HG03280 (cell line): ENCODE data around the gene MDK.
"Not testable (repeated sequence)": the region's sequence is repeated elsewhere in the genome, so short reads cannot be mapped to it uniquely, and the experiment has no call there.

ENCODE experiments used
- ATAC-seq: cut with Tn5 transposase; IDR thresholded peaks from one replicate; pipeline ENCODE4 v1.9.1; 2021; ENCODE audit warnings: mild to moderate bottlenecking, moderate library complexity; ENCODE audit not compliant: unreplicated experiment

The MDK gene

GRCh38 chr11:46367244-46367915, 14.1 kb upstream of the MDK start:
- ATAC-seq: peak; percentile 59

DNA sequence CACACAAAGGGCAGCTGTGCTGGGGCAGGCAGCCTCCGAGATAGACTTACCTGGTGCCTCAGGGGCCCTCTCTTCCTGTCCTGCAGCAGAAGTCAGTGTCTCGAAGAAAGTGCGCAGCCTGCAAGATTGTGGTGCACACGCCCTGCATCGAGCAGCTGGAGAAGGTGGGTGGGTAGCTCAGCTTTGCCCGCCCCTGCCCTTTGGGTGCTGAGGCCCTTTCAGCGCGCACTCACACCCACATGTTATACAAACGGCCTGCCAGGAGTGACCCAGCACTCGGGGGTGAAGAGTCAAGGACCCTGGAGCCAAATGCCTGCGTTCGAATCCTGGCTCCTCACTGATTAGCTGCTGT, 13.6 kb upstream of the MDK start:
- ATAC-seq: no peak

- peak; percentile 48 for ATAC-seq
Measured at GRCh38 chr11:46369458-46370152, 11.9 kb upstream of the MDK start.

- no peak for ATAC-seq
Measured at GRCh38 chr11:46370253-46370652, 11.2 kb upstream of the MDK start.

- ATAC-seq: not testable (repeated sequence)
Measured at GRCh38 chr11:46371262-46371661, 10.2 kb upstream of the MDK start.

- ATAC-seq: no peak
Measured at GRCh38 chr11:46372086-46372485, 9.4 kb upstream of the MDK start.

DNA sequence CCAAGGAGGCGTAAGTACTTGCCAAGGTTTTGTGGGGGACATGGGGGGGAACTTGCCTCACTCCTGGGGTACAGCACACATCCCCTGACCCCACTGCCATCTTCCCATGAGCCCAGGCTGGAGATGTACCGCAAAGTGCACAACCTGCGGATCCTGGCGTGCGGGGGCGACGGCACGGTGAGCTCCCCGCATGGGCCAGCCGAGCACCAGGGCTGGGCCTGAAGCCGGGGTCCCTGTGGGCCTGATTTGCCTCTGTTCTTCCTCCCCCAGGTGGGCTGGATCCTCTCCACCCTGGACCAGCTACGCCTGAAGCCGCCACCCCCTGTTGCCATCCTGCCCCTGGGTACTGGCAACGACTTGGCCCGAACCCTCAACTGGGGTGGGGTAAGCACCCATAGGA, 9.0 kb upstream of the MDK start:
- ATAC-seq: not testable (repeated sequence)

DNA sequence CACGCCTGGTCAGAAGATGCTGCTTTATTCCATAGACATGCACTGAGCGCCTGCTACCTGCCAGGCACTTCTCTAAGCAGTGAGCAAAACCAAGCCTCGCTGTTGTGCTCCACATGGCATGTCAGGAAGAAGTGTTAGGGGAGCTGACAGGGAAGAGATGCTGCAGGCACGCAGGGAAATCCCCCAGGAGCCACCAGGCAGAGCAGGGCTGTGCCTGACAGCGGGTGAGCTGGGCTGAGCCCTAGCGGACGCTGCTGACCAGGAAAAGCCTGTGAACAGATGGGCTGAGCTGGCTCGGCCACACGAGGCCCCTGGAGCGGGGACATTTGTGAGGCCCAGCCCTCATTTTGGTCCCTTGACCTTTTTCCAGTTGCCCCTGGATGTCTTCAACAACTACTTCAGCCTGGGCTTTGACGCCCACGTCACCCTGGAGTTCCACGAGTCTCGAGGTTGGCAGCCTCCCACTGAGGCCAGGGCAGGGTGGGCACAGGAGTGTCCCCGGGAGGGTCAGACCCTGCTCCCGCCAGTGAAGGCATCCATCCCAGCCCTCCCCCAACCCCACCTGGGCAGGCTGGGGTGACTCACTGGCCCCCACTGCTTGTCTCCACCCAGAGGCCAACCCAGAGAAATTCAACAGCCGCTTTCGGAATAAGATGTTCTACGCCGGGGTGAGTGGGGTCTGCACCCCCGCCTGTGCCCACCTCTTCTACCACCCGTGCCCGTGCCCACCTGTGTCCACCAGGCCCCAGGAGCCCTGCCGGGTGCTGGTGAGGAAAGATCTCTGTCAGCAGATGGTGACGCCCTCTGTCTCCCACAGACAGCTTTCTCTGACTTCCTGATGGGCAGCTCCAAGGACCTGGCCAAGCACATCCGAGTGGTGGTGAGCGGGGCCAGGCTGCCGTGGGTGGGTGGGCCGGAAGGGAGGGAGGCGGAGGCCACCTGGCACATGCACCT, 7.4 kb upstream of the MDK start:
- no peak for ATAC-seq

- no peak for ATAC-seq
Measured at GRCh38 chr11:46374815-46375214, 6.7 kb upstream of the MDK start.

GRCh38 chr11:46375392-46376101, 5.9 kb upstream of the MDK start:
- ATAC-seq: no peak

DNA sequence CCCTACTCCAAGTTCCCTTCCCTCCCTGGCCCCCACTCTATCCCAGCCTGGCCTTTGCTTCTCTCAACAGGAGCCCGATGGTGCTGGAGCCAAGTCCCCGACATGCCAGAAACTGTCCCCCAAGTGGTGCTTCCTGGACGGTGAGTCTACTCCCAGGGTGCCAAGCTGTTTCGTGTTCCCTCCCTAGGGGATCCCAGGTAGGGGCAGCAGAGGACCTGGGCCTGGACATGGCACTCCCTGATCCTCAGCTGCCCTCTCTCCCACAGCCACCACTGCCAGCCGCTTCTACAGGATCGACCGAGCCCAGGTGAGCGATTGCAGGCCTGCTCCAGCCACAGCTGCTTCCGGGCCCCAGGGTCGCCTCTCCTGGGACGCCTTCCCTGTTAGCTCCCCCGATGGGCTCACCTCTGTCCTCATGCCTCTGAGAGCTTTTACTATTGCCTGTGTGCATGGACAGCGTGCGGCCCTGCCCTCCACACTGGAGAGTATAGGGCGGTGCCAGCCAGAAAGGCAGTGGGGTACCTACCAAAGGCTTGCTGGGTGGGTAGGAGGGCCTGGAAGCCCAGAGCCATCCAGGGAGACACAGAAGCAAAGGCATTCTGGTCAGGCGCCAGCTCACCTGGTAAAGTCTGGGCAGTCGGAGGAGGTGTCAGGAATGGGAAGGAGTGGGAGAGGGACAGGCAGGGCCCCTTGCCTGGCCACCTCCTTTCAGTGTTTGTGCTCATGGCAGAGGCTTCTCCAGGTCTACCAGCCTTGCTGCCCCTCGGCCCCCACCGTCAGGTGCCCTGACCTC, 5.0 kb upstream of the MDK start:
- ATAC-seq: no peak

DNA sequence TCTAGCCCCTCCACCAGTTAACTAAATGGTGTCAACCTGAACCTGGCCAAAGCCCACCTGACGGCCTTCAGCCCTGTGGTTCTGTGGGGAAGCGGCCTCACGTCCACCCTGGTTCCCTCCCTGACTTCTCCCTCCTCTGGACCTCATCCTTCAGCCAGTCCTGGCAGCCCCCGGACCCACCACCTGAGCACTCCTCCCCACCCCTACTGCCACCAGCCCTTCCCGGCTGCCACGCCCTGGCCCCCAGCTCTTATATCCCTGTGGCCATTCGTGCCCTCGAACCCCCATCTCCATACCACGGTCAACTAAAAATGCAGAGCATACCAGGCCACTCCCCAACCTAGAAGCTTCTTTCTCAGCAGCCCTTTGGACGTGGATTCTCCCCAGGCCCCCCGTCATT, 4.2 kb upstream of the MDK start:
- ATAC-seq: no peak

DNA sequence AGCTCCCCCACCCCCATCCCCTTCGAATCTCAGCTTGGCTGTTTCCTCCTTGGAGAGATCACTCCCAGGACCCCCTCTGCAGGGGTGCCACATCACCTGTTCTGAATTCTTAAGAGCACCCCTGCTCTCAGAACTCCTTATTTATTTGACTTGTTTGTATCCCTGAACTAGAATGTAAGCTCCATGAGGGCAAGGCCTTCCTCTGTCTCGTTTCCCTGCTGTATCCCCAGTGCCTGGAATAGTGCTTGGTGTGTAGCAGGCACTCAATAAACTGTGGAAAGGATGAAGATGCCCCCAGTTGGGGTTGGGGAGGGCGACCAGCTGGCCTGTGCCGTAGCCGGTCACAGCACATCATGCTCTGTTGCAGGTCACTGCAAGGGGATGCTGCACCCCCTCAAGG, 3.6 kb upstream of the MDK start:
- ATAC-seq: no peak

GRCh38 chr11:46378296-46378695, 3.2 kb upstream of the MDK start:
- ATAC-seq: no peak

- ATAC-seq: no peak
Measured at GRCh38 chr11:46378811-46379481, 2.5 kb upstream of the MDK start.

DNA sequence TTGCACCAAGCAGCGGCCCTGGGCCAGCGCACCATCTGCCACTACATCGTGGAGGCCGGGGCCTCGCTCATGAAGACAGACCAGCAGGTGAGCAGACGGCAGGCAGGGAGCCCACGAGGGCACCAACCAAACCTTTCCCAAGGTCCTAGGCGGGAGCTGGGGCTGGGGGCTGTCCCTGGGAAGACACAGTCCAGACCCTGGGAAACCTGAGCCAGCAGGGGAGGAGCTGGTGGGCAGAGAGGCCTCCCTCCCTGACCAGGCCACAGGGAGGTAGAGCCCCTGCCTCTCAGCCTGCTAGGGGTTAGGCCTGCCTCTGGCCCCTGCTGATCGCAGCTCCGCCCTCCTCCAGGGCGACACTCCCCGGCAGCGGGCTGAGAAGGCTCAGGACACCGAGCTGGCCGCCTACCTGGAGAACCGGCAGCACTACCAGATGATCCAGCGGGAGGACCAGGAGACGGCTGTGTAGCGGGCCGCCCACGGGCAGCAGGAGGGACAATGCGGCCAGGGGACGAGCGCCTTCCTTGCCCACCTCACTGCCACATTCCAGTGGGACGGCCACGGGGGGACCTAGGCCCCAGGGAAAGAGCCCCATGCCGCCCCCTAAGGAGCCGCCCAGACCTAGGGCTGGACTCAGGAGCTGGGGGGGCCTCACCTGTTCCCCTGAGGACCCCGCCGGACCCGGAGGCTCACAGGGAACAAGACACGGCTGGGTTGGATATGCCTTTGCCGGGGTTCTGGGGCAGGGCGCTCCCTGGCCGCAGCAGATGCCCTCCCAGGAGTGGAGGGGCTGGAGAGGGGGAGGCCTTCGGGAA, 1.8 kb upstream of the MDK start:
- not testable (repeated sequence) for ATAC-seq

DNA sequence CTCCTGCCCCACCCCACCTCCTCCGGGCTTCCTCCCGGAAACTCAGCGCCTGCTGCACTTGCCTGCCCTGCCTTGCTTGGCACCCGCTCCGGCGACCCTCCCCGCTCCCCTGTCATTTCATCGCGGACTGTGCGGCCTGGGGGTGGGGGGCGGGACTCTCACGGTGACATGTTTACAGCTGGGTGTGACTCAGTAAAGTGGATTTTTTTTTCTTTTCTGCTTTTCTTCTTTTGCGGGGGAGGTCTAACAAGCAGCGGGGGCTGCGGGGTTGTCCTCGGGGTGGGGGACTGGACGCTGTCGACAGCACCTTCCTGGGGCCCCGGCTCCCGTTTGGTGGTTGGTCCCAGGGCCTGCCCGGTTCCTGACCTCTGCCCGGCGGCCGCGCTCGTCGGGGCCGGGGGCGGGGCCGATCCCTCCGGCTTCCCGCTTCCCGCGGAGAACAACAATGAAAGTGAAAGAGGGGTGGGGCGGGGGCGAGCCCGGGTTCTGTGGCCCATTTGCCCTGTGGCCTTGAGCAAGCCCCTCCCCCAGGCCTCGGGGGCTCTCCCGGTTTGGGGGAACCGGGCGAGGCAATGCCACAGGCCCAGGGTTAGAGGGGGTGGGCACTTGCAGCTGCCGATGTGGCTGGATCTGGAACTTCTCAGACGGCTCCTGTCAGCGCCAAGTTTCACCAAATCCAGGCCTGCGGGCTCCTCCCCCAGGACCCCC, 975 bp upstream of the MDK start:
- ATAC-seq: no peak
